T47D (cell line): ENCODE results near the gene ASXL1.
"Not testable (repeated sequence)": the region's sequence is repeated elsewhere in the genome, so short reads cannot be mapped to it uniquely, and the experiment has no call there.

Experiments
- DNase-seq, 2 experiments: peaks; one replicate each; pipeline versions ENCODE4 v3.0.0 to v3.0.0-alpha.2; 2011 to 2012; ENCODE audit warnings: low read depth in 1 of 2, low spot score in 1 of 2
- JUND ChIP-seq: IDR thresholded peaks from 2 replicates; pipeline ENCODE4 v1.6.1; 2012; ENCODE audit warnings: low read depth
- in situ Hi-C: cut with HindIII; loops from 2 replicates; pipeline ENCODE4 v1.10.0; 2016; ENCODE audit warnings: low sequenced_read_pairs, low pct_unique_long_range_greater_than_20kb

ASXL1 gene

GRCh38 chr20:32344835-32345506, 13.2 kb upstream of the ASXL1 start:
- DNase-seq: peak; percentile 27 to 29
- in situ Hi-C loops: no loop called here
- TF ChIP-seq JUND: no peak

GRCh38 chr20:32348207-32348606, 9.9 kb upstream of the ASXL1 start:
- no peak for TF ChIP-seq JUND
- DNase-seq: no peak
- in situ Hi-C loops: no loop called here

- no peak for DNase-seq
- TF ChIP-seq JUND: no peak
- in situ Hi-C loops: no loop called here
These were observed 7.7 kb upstream of the ASXL1 start for GRCh38 chr20:32350421-32350820.

- in situ Hi-C loops: no loop called here
- no peak for TF ChIP-seq JUND
- DNase-seq: no peak
These were observed 5.9 kb upstream of the ASXL1 start for GRCh38 chr20:32352121-32352720.

- DNase-seq: no peak
- in situ Hi-C loops: no loop called here
- no peak for TF ChIP-seq JUND
These were observed 4.2 kb upstream of the ASXL1 start for GRCh38 chr20:32353848-32354496.

GRCh38 chr20:32354592-32355416, 3.3 kb upstream of the ASXL1 start:
- in situ Hi-C loops: no loop called here
- peak in 1 of 2 experiments; percentile 57 for DNase-seq

GRCh38 chr20:32355417-32355841, 2.7 kb upstream of the ASXL1 start:
- no peak for TF ChIP-seq JUND
- in situ Hi-C loops: no loop called here
- no peak for DNase-seq

More at GRCh38 chr20:32354592-32355416, 3.3 kb upstream of the ASXL1 start:
- TF ChIP-seq JUND: peak; percentile 66; the same call in 1 of the 2 replicates

- in situ Hi-C loops: not testable (repeated sequence)
- peak in 1 of 2 experiments; percentile 70 for DNase-seq
These were observed 2.1 kb upstream of the ASXL1 start for GRCh38 chr20:32355907-32356621.

GRCh38 chr20:32356622-32357374, 1.3 kb upstream of the ASXL1 start:
- in situ Hi-C loops: no loop called here
- DNase-seq: peak in 1 of 2 experiments; percentile 57
- TF ChIP-seq JUND: no peak

GRCh38 chr20:32357375-32357868, 709 bp upstream of the ASXL1 start:
- DNase-seq: peak in 1 of 2 experiments; percentile 61
- TF ChIP-seq JUND: no peak
- in situ Hi-C loops: no loop called here

- no peak for DNase-seq
- TF ChIP-seq JUND: no peak
- in situ Hi-C loops: no loop called here
These were observed 426 bp downstream of the ASXL1 start for GRCh38 chr20:32358632-32358882.
